Breast epithelium (tissue), 4 donors: Measurements from ENCODE around the gene IL11RA. TPM values are rescaled to one million over a fixed set of nuclear protein-coding genes. Genes with fewer than 3 reads are reported as not detected.

Source experiments
- DNase-seq, 2 donors: peaks; one replicate each; pipeline ENCODE4 v3.0.0-alpha.2; 2019; ENCODE audit warnings: low spot score in 2 of 2
- H3K27ac ChIP-seq, 2 donors: fragments of 200-600 bp; sonication (generic) in 1 of 2; one replicate each; pipeline ENCODE4 v1.5.1; 2016 to 2019; ENCODE audit warnings: mild to moderate bottlenecking in 1 of 2
- H3K27me3 ChIP-seq, 2 donors: fragments of 200-600 bp; sonication (generic) in 1 of 2; one replicate each; pipeline versions ENCODE4 v1.5.1 to v1.6.0; 2017 to 2019; ENCODE audit warnings: control low read depth in 1 of 2, mild to moderate bottlenecking in 1 of 2
- H3K36me3 ChIP-seq: fragments of 200-600 bp; one replicate; pipeline ENCODE4 v1.5.1; 2019
- H3K4me1 ChIP-seq, 2 donors: fragments of 200-600 bp; sonication (generic); one replicate each; pipeline ENCODE4 v1.5.1; 2016 to 2019; ENCODE audit warnings: control low read depth in 1 of 2
- H3K4me3 ChIP-seq, 3 donors: fragments of 200-600 bp; sonication (generic); 1 replicate in 2 of 3; 2 replicates in 1 of 3; pipeline ENCODE4 v1.5.1; 2016 to 2019; ENCODE audit warnings: mild to moderate bottlenecking in 3 of 3, moderate library complexity in 2 of 3
- H3K9me3 ChIP-seq, 2 donors: fragments of 200-600 bp; sonication (generic) in 1 of 2; one replicate each; pipeline ENCODE4 v1.5.1; 2016 to 2019; ENCODE audit warnings: control low read depth in 1 of 2
- CTCF ChIP-seq, 3 donors: fragments of 450-650 bp; IDR thresholded peaks; one replicate each; pipeline ENCODE4 v1.5.1; 2016 to 2017; ENCODE audit warnings: antibody characterized with exemption in 3 of 3, mild to moderate bottlenecking in 3 of 3, moderate library complexity in 3 of 3
- POLR2A ChIP-seq: fragments of 450-650 bp; IDR thresholded peaks from one replicate; pipeline ENCODE4 v1.6.1; 2016; ENCODE audit warnings: antibody characterized with exemption, mild to moderate bottlenecking, moderate library complexity
- POLR2AphosphoS5 ChIP-seq, 3 donors: sonication (generic); formaldehyde crosslinking; IDR thresholded peaks; one replicate each; pipeline ENCODE4 v1.6.1; 2017; ENCODE audit warnings: antibody characterized with exemption in 3 of 3
- intact Hi-C: fragments of 100-400 bp; cut with DNase I; formaldehyde crosslinking; loops from one replicate; pipeline ENCODE4 v1.15.1; 2023; ENCODE audit warnings: low total_unique reads
- total RNA-seq, 3 donors: library from RNA; depleted of rRNA; stranded (reverse); fragments of >200 nt; gene quantifications; one replicate each; pipeline ENCODE4 v1.1.0, GENCODE V29; 2016

Gene IL11RA
- total RNA-seq, 3 donors from 2014 or later: 20.3 to 45.5 (median 42.1) TPM

- TF ChIP-seq POLR2AphosphoS5 (IDR thresholded peaks at IDR 0.05): peak in 1 of 3 donors; percentile 70
- TF ChIP-seq CTCF (IDR thresholded peaks at IDR 0.05): no peak
- TF ChIP-seq POLR2A: no peak
- no peaks in the 10 kb centered on the region for H3K36me3 ChIP-seq
- peak overlapping the region; percentile 90 to 93 for H3K27ac ChIP-seq
- peaks cover 11 to 34% of the 10 kb centered on the region in 2 donors for H3K4me1 ChIP-seq
- intact Hi-C loops: no loop called here
- DNase-seq: peak; percentile 65 to 68
- H3K27me3 ChIP-seq: no peaks in the 10 kb centered on the region
- peak overlapping the region; percentile 4 to 50 (median 17) for H3K4me3 ChIP-seq
- H3K9me3 ChIP-seq: no peaks in the 10 kb centered on the region
Observed at GRCh38 chr9:34654323-34655051, 2.5 kb downstream of the IL11RA start.

GRCh38 chr9:34655394-34655793 is 3.4 kb downstream of the IL11RA start:
- Histone ChIP-seq H3K27ac (peak overlapping the region; percentile 90 to 93), H3K36me3 (no peaks in the 10 kb centered on the region), H3K4me3 (peak overlapping the region in 1 of 3 donors; percentile 50), H3K9me3 (no peaks in the 10 kb centered on the region), H3K4me1 (peaks cover 11 to 34% of the 10 kb centered on the region in 2 donors), H3K27me3 (no peaks in the 10 kb centered on the region)
- DNase-seq: no peak
- intact Hi-C loops: no loop called here
- TF ChIP-seq POLR2A: no peak

- H3K4me3 ChIP-seq: no peak overlapping the region
- no peaks in the 10 kb centered on the region for H3K9me3 ChIP-seq
- H3K36me3 ChIP-seq: no peaks in the 10 kb centered on the region
- DNase-seq: no peak
- H3K27ac ChIP-seq: no peak overlapping the region
- intact Hi-C loops: no loop called here
- no peaks in the 10 kb centered on the region for H3K27me3 ChIP-seq
- TF ChIP-seq POLR2A: no peak
- no peak for TF ChIP-seq CTCF (IDR thresholded peaks at IDR 0.05)
- TF ChIP-seq POLR2AphosphoS5 (IDR thresholded peaks at IDR 0.05): no peak
- H3K4me1 ChIP-seq: peaks cover 11 to 34% of the 10 kb centered on the region in 2 donors
Observed at GRCh38 chr9:34656992-34657391, 5.0 kb downstream of the IL11RA start.

- no peaks in the 10 kb centered on the region for H3K36me3 ChIP-seq
- TF ChIP-seq CTCF (IDR thresholded peaks at IDR 0.05) (no peak), POLR2AphosphoS5 (IDR thresholded peaks at IDR 0.05) (no peak), POLR2A (no peak)
- no peaks in the 10 kb centered on the region for H3K27me3 ChIP-seq
- H3K4me3 ChIP-seq: no peak overlapping the region
- intact Hi-C loops: no loop called here
- H3K4me1 ChIP-seq: peaks cover 5 to 22% of the 10 kb centered on the region in 2 donors
- no peak overlapping the region for H3K27ac ChIP-seq
- no peak for DNase-seq
- H3K9me3 ChIP-seq: no peaks in the 10 kb centered on the region
Observed at GRCh38 chr9:34658461-34658860, 6.5 kb downstream of the IL11RA start.

GRCh38 chr9:34659592-34660253 is 7.7 kb downstream of the IL11RA start:
- intact Hi-C loops: no loop called here
- Histone ChIP-seq H3K36me3 (no peaks in the 10 kb centered on the region), H3K4me1 (peaks cover 1 to 9% of the 10 kb centered on the region in 2 donors)

More at GRCh38 chr9:34659592-34660253, 7.7 kb downstream of the IL11RA start:
- Histone ChIP-seq H3K9me3 (no peaks in the 10 kb centered on the region), H3K27ac (no peak overlapping the region), H3K4me3 (no peak overlapping the region), H3K27me3 (no peaks in the 10 kb centered on the region)
- TF ChIP-seq POLR2AphosphoS5 (IDR thresholded peaks at IDR 0.05): no peak
- no peak for TF ChIP-seq CTCF (IDR thresholded peaks at IDR 0.05)
- DNase-seq: no peak
